A549 (cell line): ENCODE measurements around the gene KMT5C.

Experiments used
- REST ChIP-seq: fragments of 200-600 bp; sonication (generic); IDR thresholded peaks from 2 replicates; pipeline ENCODE4 v1.6.1; 2016; ENCODE audit warnings: antibody characterized with exemption, mild to moderate bottlenecking, moderate library complexity
- TF ChIP-seq, protein P1 (sequence below): fragments of 250-450 bp; sonication (Bioruptor Pico); IDR thresholded peaks from 2 replicates; pipeline ENCODE4 v1.5.0; 2021; ENCODE audit warnings: mild to moderate bottlenecking, moderate library complexity, borderline replicate concordance

- no peak for TF ChIP-seq REST
- TF ChIP-seq, protein P1, sequence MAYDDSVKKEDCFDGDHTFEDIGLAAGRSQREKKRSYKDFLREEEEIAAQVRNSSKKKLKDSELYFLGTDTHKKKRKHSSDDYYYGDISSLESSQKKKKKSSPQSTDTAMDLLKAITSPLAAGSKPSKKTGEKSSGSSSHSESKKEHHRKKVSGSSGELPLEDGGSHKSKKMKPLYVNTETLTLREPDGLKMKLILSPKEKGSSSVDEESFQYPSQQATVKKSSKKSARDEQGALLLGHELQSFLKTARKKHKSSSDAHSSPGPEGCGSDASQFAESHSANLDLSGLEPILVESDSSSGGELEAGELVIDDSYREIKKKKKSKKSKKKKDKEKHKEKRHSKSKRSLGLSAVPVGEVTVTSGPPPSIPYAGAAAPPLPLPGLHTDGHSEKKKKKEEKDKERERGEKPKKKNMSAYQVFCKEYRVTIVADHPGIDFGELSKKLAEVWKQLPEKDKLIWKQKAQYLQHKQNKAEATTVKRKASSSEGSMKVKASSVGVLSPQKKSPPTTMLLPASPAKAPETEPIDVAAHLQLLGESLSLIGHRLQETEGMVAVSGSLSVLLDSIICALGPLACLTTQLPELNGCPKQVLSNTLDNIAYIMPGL (CRISPR knock-in tag), result no peak
These were observed 8.8 kb downstream of the KMT5C start for GRCh38 chr19:55348317-55349034.
